K562 treated with DMSO at 1 percent for 48 hours (cell line): Measurements from ENCODE around the gene IFI35. TPM values are rescaled to one million over a fixed set of nuclear protein-coding genes. Genes with fewer than 3 reads are reported as not detected.

Source experiments
- total RNA-seq: library from RNA; unstranded; fragments of 300-600 nt; gene quantifications from 2 replicates; pipeline ENCODE4 v1.2.3, GENCODE V29; 2022; ENCODE audit warnings: low replicate concordance; ENCODE audit errors: extremely low read depth

The IFI35 gene
- total RNA-seq: not detected in 2 replicates

DNA sequence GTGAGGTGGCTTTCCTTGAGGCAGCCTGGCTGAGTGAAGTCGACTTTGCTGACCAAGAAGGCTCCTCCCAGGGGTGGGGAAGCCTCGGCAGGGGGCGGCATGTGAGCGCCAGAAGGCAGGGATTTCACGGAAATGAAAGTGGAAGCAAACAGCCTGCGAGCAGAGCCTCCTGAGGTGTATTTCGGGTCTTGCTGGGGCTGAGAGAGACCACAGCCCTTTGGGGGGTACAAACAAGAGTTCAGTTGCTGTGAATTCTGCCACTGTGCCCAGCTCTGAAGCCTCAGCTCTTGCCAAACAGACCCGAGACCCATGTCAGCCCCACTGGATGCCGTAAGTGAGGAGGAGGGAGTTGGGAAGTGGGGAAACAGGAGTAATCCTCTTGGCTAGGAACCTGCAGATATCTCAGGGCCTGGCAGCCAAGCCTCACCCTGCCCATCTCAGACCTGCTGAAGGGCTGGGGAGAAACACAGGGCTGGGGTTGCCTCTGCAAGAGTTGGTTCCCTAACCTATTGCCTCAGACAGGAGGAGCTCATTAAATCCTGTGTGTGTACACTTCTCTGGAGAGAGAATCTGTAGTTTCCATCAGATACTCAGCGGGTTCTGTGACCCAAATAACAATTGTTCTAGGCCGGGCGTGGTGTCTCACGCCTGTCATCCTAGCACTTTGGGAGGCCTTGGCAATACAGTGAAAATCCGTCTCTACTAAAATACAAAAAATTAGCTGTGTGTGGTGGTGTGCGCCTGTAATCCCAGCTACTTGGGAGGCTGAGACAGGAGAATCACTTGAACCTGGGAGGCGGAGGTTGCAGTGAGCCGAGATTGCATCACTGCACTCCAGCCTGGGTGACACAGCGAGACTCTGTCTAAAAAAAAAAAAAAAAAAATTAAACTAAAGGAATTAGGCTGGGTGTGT lies at the start of gene IFI35:
Gene IFI35 (plus strand): TSS at position 146 of the 913 bp plus-strand sequence. CDS start 164 bp downstream, at position 310.

DNA sequence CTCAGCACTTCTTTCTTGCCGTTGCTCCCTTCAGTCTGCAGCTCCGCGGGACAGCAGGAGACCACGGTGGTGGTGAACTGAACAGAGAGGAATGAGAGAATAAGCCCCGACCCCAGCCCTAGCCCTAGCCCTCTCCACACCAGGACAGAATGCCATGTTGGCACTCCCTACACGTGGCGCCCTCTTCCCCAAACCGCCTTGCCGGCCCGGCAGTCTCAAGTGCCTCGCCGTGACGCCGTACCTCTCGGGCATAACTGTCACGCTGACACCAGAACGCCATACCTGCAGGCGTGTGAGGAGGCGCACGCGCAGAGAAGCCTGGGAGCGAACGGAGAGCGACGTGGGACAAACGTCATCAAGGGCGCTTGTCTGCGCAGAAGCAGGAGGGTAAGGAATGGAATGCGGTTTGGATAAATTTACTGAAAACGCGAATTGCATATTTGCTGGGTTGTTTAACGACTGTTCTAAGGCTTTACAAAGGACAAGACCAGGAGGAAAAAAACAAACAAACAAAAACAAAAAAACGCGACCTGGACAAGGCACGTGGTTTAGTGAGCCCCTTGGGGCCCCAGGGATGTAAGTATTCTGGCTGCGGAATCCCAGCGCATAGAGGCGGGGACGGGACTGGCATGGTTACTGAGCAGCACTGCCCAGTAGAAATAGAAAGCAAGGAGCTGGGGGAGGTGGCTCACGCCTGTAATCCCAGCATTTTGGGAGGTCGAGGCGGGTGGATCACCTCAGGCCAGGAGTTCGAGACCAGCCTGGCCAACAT lies 42.2 kb upstream of the IFI35 start, which contains the start of gene AARSD1:
Gene AARSD1 (minus strand): TSS at position 294 of the 772 bp plus-strand sequence. CDS start 14 bp downstream, at position 280.

DNA sequence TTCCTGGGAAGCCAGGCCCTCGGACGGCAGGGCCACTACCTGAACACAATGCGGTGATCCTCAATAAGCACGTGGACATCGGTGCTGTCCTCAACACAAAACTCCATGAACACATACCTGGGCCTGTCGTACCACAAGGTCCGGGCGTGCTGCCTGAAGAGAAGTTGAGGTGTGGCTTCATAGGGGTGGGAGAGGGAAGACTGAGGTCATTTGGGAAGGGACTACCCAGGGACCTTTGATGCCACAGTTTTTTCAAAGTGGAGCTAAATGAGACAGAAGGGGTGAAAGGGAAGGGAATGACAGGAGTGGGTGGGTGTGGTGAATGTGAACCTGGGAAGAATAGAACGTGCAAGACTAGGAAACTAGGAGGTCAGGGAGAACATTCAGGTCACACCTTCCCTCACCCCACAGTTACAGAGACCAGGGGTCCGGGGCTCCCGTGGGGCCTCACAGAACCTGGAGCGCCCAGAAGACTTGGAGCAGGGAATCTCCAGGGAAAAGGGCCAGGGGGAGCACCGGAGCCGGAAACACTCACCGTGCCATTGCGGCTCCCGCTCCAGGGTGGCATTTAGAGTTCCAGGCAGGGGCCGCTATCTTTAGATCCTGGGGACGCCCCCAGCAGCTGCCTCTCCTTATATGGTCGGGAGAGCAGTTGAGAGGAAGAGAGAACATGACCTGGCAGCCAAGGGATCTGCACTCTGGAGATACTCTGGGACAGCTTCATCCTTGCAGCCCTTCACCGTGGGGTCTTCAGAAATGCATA lies 26.9 kb upstream of the IFI35 start, which contains the start of gene PTGES3L:
Gene PTGES3L (minus strand): TSS at position 570 of the 763 bp plus-strand sequence. CDS start 27 bp downstream, at position 543.

DNA sequence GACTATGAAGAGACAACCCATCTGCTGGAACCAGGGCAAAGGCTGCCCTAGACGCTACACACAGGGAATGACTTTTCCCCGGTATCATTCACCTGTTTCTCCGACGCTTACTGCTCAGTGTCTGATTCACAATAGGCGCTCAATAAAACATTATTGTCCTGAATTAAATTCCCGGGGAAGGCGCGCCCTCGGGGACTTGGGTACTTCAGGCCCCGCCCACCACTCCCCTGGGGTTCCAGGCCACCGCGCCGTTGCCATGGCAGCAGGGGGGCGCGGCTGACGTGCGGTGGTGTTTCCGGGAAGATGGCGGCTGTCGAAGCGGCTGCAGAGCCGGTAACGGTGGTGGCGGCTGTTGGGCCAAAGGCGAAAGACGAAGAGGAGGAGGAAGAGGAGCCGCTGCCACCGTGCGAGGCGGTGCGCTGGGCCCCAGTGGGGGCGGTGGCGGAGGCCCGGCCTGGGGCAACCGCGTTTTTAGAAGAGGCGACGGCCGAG lies 26.3 kb upstream of the IFI35 start, which contains the start of gene RUNDC1:
Gene RUNDC1 (plus strand): TSS at position 292 of the 492 bp plus-strand sequence. CDS start 12 bp downstream, at position 304.

DNA sequence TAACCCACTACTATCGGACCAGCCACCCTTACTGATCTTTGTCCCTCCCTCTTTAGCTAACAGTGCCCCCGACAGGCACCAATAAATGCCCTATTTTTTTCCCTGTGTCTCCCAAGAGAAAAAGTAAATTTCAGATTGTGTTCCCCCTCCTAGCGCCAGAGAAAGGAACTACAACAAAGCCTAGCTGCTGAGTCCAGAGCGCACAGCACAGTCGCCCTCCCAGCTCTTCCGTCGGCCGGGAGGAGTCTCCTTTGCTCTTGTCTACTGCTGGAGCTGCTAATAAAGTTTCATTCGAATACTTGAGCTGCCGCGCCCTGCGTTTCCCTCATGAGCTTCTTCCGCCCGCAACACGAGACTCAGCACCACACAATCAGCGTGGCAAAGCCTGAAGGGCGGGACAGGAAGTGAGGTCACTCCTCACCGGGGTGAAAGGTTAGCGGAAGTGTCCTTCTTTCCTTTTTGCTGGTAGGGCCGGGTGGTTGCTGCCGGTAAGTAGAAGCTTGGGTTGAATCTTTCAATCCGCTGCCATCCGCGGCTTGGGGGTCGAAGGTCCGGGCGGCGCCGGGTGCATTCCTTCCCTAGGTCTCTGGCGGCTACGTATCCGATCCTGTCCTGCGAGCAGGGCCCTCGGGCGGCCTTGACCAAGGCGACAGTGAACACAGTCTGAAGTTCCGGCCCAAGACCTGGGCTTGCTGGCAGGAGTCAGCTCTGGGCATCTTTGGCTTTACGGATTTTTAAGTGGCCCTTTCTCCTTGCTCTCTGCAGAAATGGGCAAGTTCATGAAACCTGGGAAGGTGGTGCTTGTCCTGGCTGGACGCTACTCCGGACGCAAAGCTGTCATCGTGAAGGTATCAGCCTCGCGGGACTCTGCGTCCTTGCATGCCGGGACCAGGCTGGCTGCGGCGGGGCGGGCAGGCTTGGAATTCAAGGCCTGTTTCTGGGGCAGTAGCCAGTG lies 8.3 kb upstream of the IFI35 start, which contains the start of gene RPL27:
Gene RPL27 (plus strand): TSS at position 436 of the 955 bp plus-strand sequence. CDS start 332 bp downstream, at position 768.

DNA sequence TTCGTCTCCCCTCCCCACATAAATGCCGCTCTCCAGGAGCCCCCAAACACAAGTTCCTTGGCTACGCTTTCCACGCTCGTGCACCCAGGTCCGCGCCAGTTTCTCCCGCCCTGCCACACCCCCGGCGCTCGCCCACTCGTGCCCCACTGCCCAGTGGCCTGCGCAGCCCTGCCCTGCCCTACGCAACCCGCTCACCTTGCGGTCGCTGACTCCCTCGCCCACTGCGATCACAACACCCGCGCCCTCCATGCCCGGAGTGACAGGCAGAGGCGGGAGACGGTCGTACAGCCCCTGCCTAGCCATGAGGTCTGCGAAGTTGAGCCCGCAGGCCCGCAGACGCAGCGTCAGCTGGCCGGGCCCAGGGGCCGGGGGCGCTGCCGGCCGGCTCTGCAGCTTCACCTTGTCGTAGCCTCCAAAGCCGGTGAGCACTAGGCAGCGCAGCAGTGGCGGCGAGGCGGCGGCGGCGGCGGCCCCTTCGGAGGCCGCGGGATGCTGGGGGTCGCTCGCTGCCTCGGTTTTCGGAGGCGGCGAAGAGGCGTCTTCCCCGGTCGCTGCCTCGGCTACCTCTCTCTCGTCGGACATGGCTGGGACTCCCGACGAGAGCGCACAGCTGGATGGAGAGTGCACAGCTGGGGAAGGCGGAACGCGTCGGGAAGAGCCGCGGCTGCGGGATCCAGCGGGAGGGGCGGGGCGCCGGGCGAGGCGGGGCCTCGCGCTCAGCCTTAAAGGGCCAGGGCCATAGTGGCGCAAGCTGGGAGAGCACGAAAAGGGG lies 15.3 kb downstream of the IFI35 start, which contains the start of gene VAT1:
Gene VAT1 (minus strand): TSS at position 645 of the 772 bp plus-strand sequence. CDS start 63 bp downstream, at position 582.

DNA sequence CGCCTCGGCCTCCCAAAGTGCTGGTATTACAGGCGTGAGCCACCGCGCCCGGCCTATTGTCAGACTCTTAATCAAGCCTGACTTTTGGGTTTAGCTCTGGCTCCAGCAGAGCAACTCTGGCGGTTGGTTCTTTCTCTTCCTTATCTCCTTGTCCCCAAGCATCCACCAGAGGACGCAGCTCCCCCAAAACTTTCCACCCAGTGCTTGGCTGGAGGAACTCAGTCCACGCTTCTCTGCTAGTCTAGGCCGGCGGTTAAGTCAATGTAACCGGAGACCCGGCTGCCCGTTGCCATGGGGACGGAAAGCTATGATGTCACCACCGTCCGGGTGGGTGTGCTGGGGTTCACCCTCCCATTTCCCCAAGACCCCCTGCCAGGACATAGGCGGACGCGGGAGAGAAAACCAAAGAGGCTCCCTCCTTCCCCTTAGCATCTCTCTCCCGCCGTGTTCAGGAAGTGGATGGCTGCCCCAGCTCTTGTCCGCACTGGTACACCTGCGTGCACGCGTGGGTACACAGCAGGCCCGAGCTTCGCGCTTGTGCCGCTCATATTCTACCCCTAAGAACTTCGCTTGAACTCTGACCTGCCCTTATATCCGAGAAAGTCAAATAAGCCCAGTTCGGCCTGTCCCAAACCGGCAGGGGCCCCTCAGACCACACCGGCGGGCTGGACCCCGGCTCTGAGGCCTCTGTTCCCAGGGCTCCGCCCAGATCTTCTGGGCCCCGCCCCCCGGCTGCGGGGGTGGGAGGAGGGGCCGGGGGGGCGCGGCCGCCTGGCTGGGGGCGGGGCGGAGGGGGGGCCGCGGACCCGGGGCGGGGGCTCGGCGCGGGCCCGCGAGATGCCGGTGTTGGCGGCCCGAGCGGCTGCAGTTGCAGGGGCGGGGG lies 18.1 kb downstream of the IFI35 start, which contains the start of gene RND2:
Gene RND2 (plus strand): TSS at position 825 of the 883 bp plus-strand sequence. CDS start 117 bp downstream, outside the sequence.

Other genes starting within 250 kb of the IFI35 start
- not detected in 2 replicates for gene RAMP2, start 245.6 kb upstream of the IFI35 start, total RNA-seq
- not detected in 2 replicates for gene VPS25, start 233.3 kb upstream of the IFI35 start, total RNA-seq
- gene WNK4, start 226.2 kb upstream of the IFI35 start, total RNA-seq: not detected in 2 replicates
- not detected in 2 replicates for gene COA3, start 208.1 kb upstream of the IFI35 start, total RNA-seq
- not detected in 2 replicates for gene CNTD1, start 207.9 kb upstream of the IFI35 start, total RNA-seq
- not detected in 2 replicates for gene BECN1, start 182.5 kb upstream of the IFI35 start, total RNA-seq
- gene PSME3, start 173.4 kb upstream of the IFI35 start, total RNA-seq: not detected in 2 replicates
- not detected in 2 replicates for gene AOC2, start 162.2 kb upstream of the IFI35 start, total RNA-seq
- gene AOC3, start 155.6 kb upstream of the IFI35 start, total RNA-seq: not detected in 2 replicates
- gene G6PC1, start 106.0 kb upstream of the IFI35 start, total RNA-seq: not detected in 2 replicates
- not detected in 2 replicates for gene AARSD1, start 42.3 kb upstream of the IFI35 start, total RNA-seq
- gene PTGES3L, start 26.7 kb upstream of the IFI35 start, total RNA-seq: not detected in 2 replicates
- not detected in 2 replicates for gene RUNDC1, start 26.2 kb upstream of the IFI35 start, total RNA-seq
- gene RPL27, start 8.4 kb upstream of the IFI35 start, total RNA-seq: 4,701 TPM in 1 of 2 replicates, not detected in the other
- gene VAT1, start 15.6 kb downstream of the IFI35 start, total RNA-seq: 286 TPM in 1 of 2 replicates, not detected in the other
- gene RND2, start 18.4 kb downstream of the IFI35 start, total RNA-seq: not detected in 2 replicates
- gene BRCA1, start 118.6 kb downstream of the IFI35 start, total RNA-seq: not detected in 2 replicates
- gene NBR1, start 164.4 kb downstream of the IFI35 start, total RNA-seq: not detected in 2 replicates
- not detected in 2 replicates for gene TMEM106A, start 205.1 kb downstream of the IFI35 start, total RNA-seq
- gene CCDC200, start 221.8 kb downstream of the IFI35 start, total RNA-seq: not detected in 2 replicates
- not detected in 2 replicates for gene RNU2-1, start 227.2 kb downstream of the IFI35 start, total RNA-seq